ENCODE data around the gene OR4S1. TPM values are rescaled to one million over a fixed set of nuclear protein-coding genes. Genes with fewer than 3 reads are reported as not detected.

OR4S1 gene
- total and polyA plus RNA-seq, 7 donors, result 0.24 TPM; not detected in 6

DNA sequence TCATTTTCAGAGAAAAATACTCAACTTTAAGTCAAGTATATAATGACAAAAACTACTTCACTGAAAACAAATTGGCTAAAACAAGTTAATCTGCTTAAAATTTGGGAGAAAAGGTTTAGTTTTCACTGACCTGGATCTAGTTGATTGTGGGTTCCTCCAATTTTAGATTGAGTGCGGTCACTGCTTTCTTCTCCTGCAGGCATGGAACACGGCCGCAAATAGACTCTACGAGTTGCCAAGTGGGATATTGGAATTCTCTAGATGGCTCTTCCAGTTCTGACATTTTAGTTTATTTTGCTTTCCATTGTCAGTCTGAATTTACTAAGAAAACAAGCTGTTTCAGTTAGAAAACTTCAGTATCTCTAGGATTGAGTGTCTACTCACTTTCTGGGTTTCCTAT lies 48.0 kb downstream of the OR4S1 start:
- H3K27ac ChIP-seq, result no peak overlapping the region
- 89 to 92% (median 91%) methylated on average over 4 of the region's 4 CpGs for WGBS, 3 donors
- ATAC-seq, result no peak
- H3K36me3 ChIP-seq (ENCODE audit: insufficient read depth in 1 of 2, low read depth in 1 of 2), result no peaks in the 10 kb centered on the region
- no peaks in the 10 kb centered on the region for H3K9me3 ChIP-seq
- DNase-seq, result no peak
- H3K4me1 ChIP-seq, result no peaks in the 10 kb centered on the region
- H3K27me3 ChIP-seq (ENCODE audit: insufficient read depth in 3 of 3, low read length in 2 of 3), result no peaks in the 10 kb centered on the region
- H3K4me3 ChIP-seq, result no peak overlapping the region
- TF ChIP-seq CTCF (IDR thresholded peaks at IDR 0.05), result no peak
- intact Hi-C loops (cut with DNase I), result no loop called here

DNA sequence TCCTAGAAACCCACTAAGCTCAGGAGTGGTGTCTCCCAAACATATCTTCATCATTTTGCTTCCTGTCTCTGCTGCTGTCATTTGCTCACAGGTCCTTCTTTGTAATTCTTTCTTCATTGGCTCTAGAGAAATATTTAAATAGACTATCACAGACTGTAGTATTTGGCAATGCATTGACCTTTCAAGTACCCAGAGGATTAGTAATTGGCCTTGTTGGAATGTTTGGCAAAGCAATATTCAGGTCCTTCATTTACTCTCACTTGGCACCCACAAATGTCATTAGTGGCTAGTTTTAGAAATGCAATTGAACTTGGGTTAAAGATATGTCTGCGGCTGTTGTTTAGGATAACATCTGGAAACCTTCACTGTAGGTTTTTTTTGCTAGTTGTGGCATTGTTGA lies 48.7 kb downstream of the OR4S1 start:
- Histone ChIP-seq H3K27ac (no peak overlapping the region), H3K4me1 (no peaks in the 10 kb centered on the region), H3K36me3 (ENCODE audit: insufficient read depth in 1 of 2, low read depth in 1 of 2) (no peaks in the 10 kb centered on the region), H3K27me3 (ENCODE audit: insufficient read depth in 3 of 3, low read length in 2 of 3) (no peaks in the 10 kb centered on the region), H3K4me3 (no peak overlapping the region), H3K9me3 (no peaks in the 10 kb centered on the region)
- intact Hi-C loops (cut with DNase I), result no loop called here
- ATAC-seq (no peak), DNase-seq (no peak)
- TF ChIP-seq CTCF (IDR thresholded peaks at IDR 0.05), result no peak
- 85 to 95% (median 91%) methylated on average over 1 of the region's 1 CpG for WGBS, 3 donors

Other genes starting within 250 kb of the OR4S1 start
- gene OR4B1, start 89.4 kb upstream of the OR4S1 start, total RNA-seq, result not detected
- not detected for gene OR4B1, start 89.4 kb upstream of the OR4S1 start, polyA plus RNA-seq
- gene OR4X2, start 61.1 kb upstream of the OR4S1 start, total RNA-seq, result not detected
- not detected for gene OR4X2, start 61.1 kb upstream of the OR4S1 start, polyA plus RNA-seq
- not detected for gene OR4X1, start 42.4 kb upstream of the OR4S1 start, total RNA-seq
- gene OR4X1, start 42.4 kb upstream of the OR4S1 start, polyA plus RNA-seq, result not detected
- gene OR4C3, start 18.7 kb downstream of the OR4S1 start, total RNA-seq, result not detected
- gene OR4C3, start 18.7 kb downstream of the OR4S1 start, polyA plus RNA-seq, result not detected
- not detected for gene OR4C5, start 60.2 kb downstream of the OR4S1 start, total RNA-seq
- gene OR4C5, start 60.2 kb downstream of the OR4S1 start, polyA plus RNA-seq, result not detected
- not detected for gene OR4A47, start 182.6 kb downstream of the OR4S1 start, total RNA-seq
- gene OR4A47, start 182.6 kb downstream of the OR4S1 start, polyA plus RNA-seq, result not detected

Data from psoas muscle (tissue), 8 donors.